ENCODE measurements around the gene CP. TPM values are rescaled to one million over a fixed set of nuclear protein-coding genes. Genes with fewer than 3 reads are reported as not detected.
"Not testable (repeated sequence)": the region's sequence is repeated elsewhere in the genome, so short reads cannot be mapped to it uniquely, and the experiment has no call there.

Gene CP
- total and polyA plus RNA-seq, 7 experiments from 2014 or later = 0.43 to 1.3 (median 0.69) TPM; not detected in 4

GRCh38 chr3:149196805-149197592 is 24.6 kb downstream of the CP start:
- H3K4me3 Mint-ChIP-seq = peak overlapping the region in 1 of 10 donors; percentile 46
- H3K4me1 Mint-ChIP-seq; H3K27ac ChIP-seq (ENCODE audit: low read depth, low read length); DNase-seq; intact Hi-C loops (cut with micrococcal nuclease); CTCF ChIA-PET; H3K9me3 ChIP-seq (ENCODE audit: control insufficient read depth in 2 of 3, low read length in 3 of 3); H3K4me3 ChIP-seq (ENCODE audit: low read length); ATAC-seq; H3K36me3 Mint-ChIP-seq; H3K9me3 Mint-ChIP-seq; H3K36me3 ChIP-seq (ENCODE audit: control insufficient read depth in 2 of 3, insufficient read depth in 3 of 3, low read length in 3 of 3); H3K4me1 ChIP-seq (ENCODE audit: control insufficient read depth in 2 of 2, insufficient read depth in 2 of 2, low read length in 2 of 2); H3K27ac Mint-ChIP-seq; H3K27me3 ChIP-seq (ENCODE audit: control insufficient read depth in 2 of 2, insufficient read depth in 2 of 2, low read length in 2 of 2): not testable (repeated sequence)
- POLR2A ChIA-PET = interaction anchor here (0.6 kb wide), 1 partner anchor 1405 kb away, joined by 3 read pairs; no protein-coding TSS in a partner anchor
- H3K27me3 Mint-ChIP-seq = peaks cover 3 to 63% (median 6%) of the 10 kb centered on the region in 5 donors

- Mint-ChIP-seq H3K4me3 (no peak overlapping the region), H3K4me1 (peaks cover 0 to 5% (median 0%) of the 10 kb centered on the region in 7 donors), H3K27ac (no peak overlapping the region), H3K27me3 (peaks cover 0 to 58% (median 10%) of the 10 kb centered on the region in 5 donors), H3K36me3 (no peaks in the 10 kb centered on the region), H3K9me3 (no peaks in the 10 kb centered on the region)
- no peak overlapping the region for H3K4me3 ChIP-seq (ENCODE audit: low read length)
- no peak overlapping the region for H3K27ac ChIP-seq (ENCODE audit: low read depth, low read length)
- POLR2A ChIA-PET = no interaction called here
- no peaks in the 10 kb centered on the region for H3K4me1 ChIP-seq (ENCODE audit: control insufficient read depth in 2 of 2, insufficient read depth in 2 of 2, low read length in 2 of 2)
- H3K36me3 ChIP-seq (ENCODE audit: control insufficient read depth in 2 of 3, insufficient read depth in 3 of 3, low read length in 3 of 3) = no peaks in the 10 kb centered on the region
- H3K9me3 ChIP-seq (ENCODE audit: control insufficient read depth in 2 of 3, low read length in 3 of 3) = no peaks in the 10 kb centered on the region
- no peak for ATAC-seq
- intact Hi-C loops (cut with micrococcal nuclease) = no loop called here
- no peaks in the 10 kb centered on the region for H3K27me3 ChIP-seq (ENCODE audit: control insufficient read depth in 2 of 2, insufficient read depth in 2 of 2, low read length in 2 of 2)
- DNase-seq = no peak
- CTCF ChIA-PET = no interaction called here
These were observed 26.4 kb downstream of the CP start for GRCh38 chr3:149195221-149195620.

GRCh38 chr3:149188494-149188893 is 33.1 kb downstream of the CP start:
- Histone ChIP-seq H3K27me3 (ENCODE audit: control insufficient read depth in 2 of 2, insufficient read depth in 2 of 2, low read length in 2 of 2) (no peaks in the 10 kb centered on the region), H3K4me1 (ENCODE audit: control insufficient read depth in 2 of 2, insufficient read depth in 2 of 2, low read length in 2 of 2) (no peaks in the 10 kb centered on the region), H3K27ac (ENCODE audit: low read depth, low read length) (no peak overlapping the region), H3K36me3 (ENCODE audit: control insufficient read depth in 2 of 3, insufficient read depth in 3 of 3, low read length in 3 of 3) (no peaks in the 10 kb centered on the region), H3K9me3 (ENCODE audit: control insufficient read depth in 2 of 3, low read length in 3 of 3) (no peaks in the 10 kb centered on the region), H3K4me3 (ENCODE audit: low read length) (no peak overlapping the region)
- H3K36me3 Mint-ChIP-seq = peaks cover 0 to 4% (median 3%) of the 10 kb centered on the region in 5 donors
- H3K4me3 Mint-ChIP-seq = no peak overlapping the region
- ChIA-PET POLR2A (interaction anchor here (0.6 kb wide), 1 partner anchor 54 kb away, joined by 6 read pairs; no protein-coding TSS in a partner anchor), CTCF (no interaction called here)
- intact Hi-C loops (cut with micrococcal nuclease) = no loop called here
- ATAC-seq (no peak), DNase-seq (no peak)
- H3K27me3 Mint-ChIP-seq = peaks cover 0 to 35% (median 6%) of the 10 kb centered on the region in 5 donors
- no peak overlapping the region for H3K27ac Mint-ChIP-seq
- H3K9me3 Mint-ChIP-seq = no peaks in the 10 kb centered on the region
- H3K4me1 Mint-ChIP-seq = no peaks in the 10 kb centered on the region

- Mint-ChIP-seq H3K27ac (no peak overlapping the region), H3K36me3 (peaks cover 0 to 4% (median 3%) of the 10 kb centered on the region in 5 donors), H3K4me3 (no peak overlapping the region), H3K27me3 (peaks cover 0 to 33% (median 6%) of the 10 kb centered on the region in 5 donors), H3K9me3 (no peaks in the 10 kb centered on the region), H3K4me1 (no peaks in the 10 kb centered on the region)
- H3K4me3 ChIP-seq (ENCODE audit: low read length) = no peak overlapping the region
- intact Hi-C loops (cut with micrococcal nuclease) = no loop called here
- no peaks in the 10 kb centered on the region for H3K9me3 ChIP-seq (ENCODE audit: control insufficient read depth in 2 of 3, low read length in 3 of 3)
- H3K4me1 ChIP-seq (ENCODE audit: control insufficient read depth in 2 of 2, insufficient read depth in 2 of 2, low read length in 2 of 2) = no peaks in the 10 kb centered on the region
- no peak overlapping the region for H3K27ac ChIP-seq (ENCODE audit: low read depth, low read length)
- no peaks in the 10 kb centered on the region for H3K27me3 ChIP-seq (ENCODE audit: control insufficient read depth in 2 of 2, insufficient read depth in 2 of 2, low read length in 2 of 2)
- H3K36me3 ChIP-seq (ENCODE audit: control insufficient read depth in 2 of 3, insufficient read depth in 3 of 3, low read length in 3 of 3) = no peaks in the 10 kb centered on the region
- DNase-seq (no peak), ATAC-seq (no peak)
- ChIA-PET CTCF (interaction anchor here (0.7 kb wide), 1 partner anchor 89 kb away, joined by 3 read pairs; no protein-coding TSS in a partner anchor), POLR2A (no interaction called here)
These were observed 34.9 kb downstream of the CP start for GRCh38 chr3:149186721-149187120.

- Histone ChIP-seq H3K4me3 (ENCODE audit: low read length) (no peak overlapping the region), H3K9me3 (ENCODE audit: control insufficient read depth in 2 of 3, low read length in 3 of 3) (no peaks in the 10 kb centered on the region), H3K27ac (ENCODE audit: low read depth, low read length) (no peak overlapping the region), H3K27me3 (ENCODE audit: control insufficient read depth in 2 of 2, insufficient read depth in 2 of 2, low read length in 2 of 2) (no peaks in the 10 kb centered on the region), H3K36me3 (ENCODE audit: control insufficient read depth in 2 of 3, insufficient read depth in 3 of 3, low read length in 3 of 3) (no peaks in the 10 kb centered on the region), H3K4me1 (ENCODE audit: control insufficient read depth in 2 of 2, insufficient read depth in 2 of 2, low read length in 2 of 2) (no peaks in the 10 kb centered on the region)
- H3K27me3 Mint-ChIP-seq = peaks cover 0 to 31% (median 6%) of the 10 kb centered on the region in 5 donors
- no peaks in the 10 kb centered on the region for H3K9me3 Mint-ChIP-seq
- DNase-seq = no peak
- H3K4me3 Mint-ChIP-seq = no peak overlapping the region
- H3K27ac Mint-ChIP-seq = no peak overlapping the region
- ATAC-seq = no peak
- H3K4me1 Mint-ChIP-seq = no peaks in the 10 kb centered on the region
- H3K36me3 Mint-ChIP-seq = peaks cover 0 to 4% (median 3%) of the 10 kb centered on the region in 5 donors
- ChIA-PET POLR2A (no interaction called here), CTCF (no interaction called here)
- intact Hi-C loops (cut with micrococcal nuclease) = no loop called here
These were observed 35.4 kb downstream of the CP start for GRCh38 chr3:149186219-149186618.

- ChIA-PET CTCF (no interaction called here), POLR2A (no interaction called here)
- Histone ChIP-seq H3K36me3 (ENCODE audit: control insufficient read depth in 2 of 3, insufficient read depth in 3 of 3, low read length in 3 of 3) (no peaks in the 10 kb centered on the region), H3K27me3 (ENCODE audit: control insufficient read depth in 2 of 2, insufficient read depth in 2 of 2, low read length in 2 of 2) (no peaks in the 10 kb centered on the region), H3K27ac (ENCODE audit: low read depth, low read length) (no peak overlapping the region), H3K4me1 (ENCODE audit: control insufficient read depth in 2 of 2, insufficient read depth in 2 of 2, low read length in 2 of 2) (no peaks in the 10 kb centered on the region), H3K4me3 (ENCODE audit: low read length) (no peak overlapping the region), H3K9me3 (ENCODE audit: control insufficient read depth in 2 of 3, low read length in 3 of 3) (no peaks in the 10 kb centered on the region)
- ATAC-seq = no peak
- Mint-ChIP-seq H3K4me1 (no peaks in the 10 kb centered on the region), H3K9me3 (no peaks in the 10 kb centered on the region), H3K36me3 (peaks cover 3 to 8% (median 4%) of the 10 kb centered on the region in 5 donors), H3K27me3 (peaks cover 0 to 7% (median 0%) of the 10 kb centered on the region in 5 donors), H3K27ac (no peak overlapping the region), H3K4me3 (no peak overlapping the region)
- intact Hi-C loops (cut with micrococcal nuclease) = no loop called here
- DNase-seq = no peak
These were observed 40.4 kb downstream of the CP start for GRCh38 chr3:149181182-149181581.
